Neural cell (in vitro differentiated cells): ENCODE results near the gene NPTXR. TPM values are rescaled to one million over a fixed set of nuclear protein-coding genes. Genes with fewer than 3 reads are reported as not detected.

ENCODE experiments used
- H2AFZ ChIP-seq: fragments of 200-600, 300-800 bp; sonication (generic), shearing (Covaris generic); 2 replicates; pipeline ENCODE4 v1.6.0; 2014; ENCODE audit warnings: low read depth, mild to moderate bottlenecking, antibody characterized with exemption, low read length, moderate library complexity
- H3F3A ChIP-seq: fragments of 200-600 bp; shearing (Covaris generic); 2 replicates; pipeline ENCODE4 v1.6.1; 2016; ENCODE audit warnings: mild to moderate bottlenecking, moderate library complexity, mixed read lengths, antibody characterized with exemption, low read length; ENCODE audit not compliant: insufficient read depth, poor library complexity, severe bottlenecking
- H3K27ac ChIP-seq: fragments of 200-600, 300-800 bp; sonication (generic), shearing (Covaris generic); 2 replicates; pipeline ENCODE4 v1.5.1; 2014; ENCODE audit warnings: mild to moderate bottlenecking, low read length, moderate library complexity
- H3K27me3 ChIP-seq: fragments of 300-800, 200-600 bp; sonication (generic), shearing (Covaris generic); 2 replicates; pipeline ENCODE4 v1.6.0; 2014; ENCODE audit warnings: mild to moderate bottlenecking, low read depth, low read length, moderate library complexity; ENCODE audit not compliant: insufficient read depth
- H3K36me3 ChIP-seq: fragments of 300-800, 200-600 bp; sonication (generic), shearing (Covaris generic); 2 replicates; pipeline ENCODE4 v1.5.1; 2014; ENCODE audit warnings: mild to moderate bottlenecking, antibody characterized with exemption, low read length, moderate library complexity; ENCODE audit not compliant: insufficient read depth
- H3K4me2 ChIP-seq: fragments of 300-800, 200-600 bp; sonication (generic), shearing (Covaris generic); 2 replicates; pipeline ENCODE4 v1.6.0; 2014; ENCODE audit warnings: mild to moderate bottlenecking, low read length
- H3K4me3 ChIP-seq: fragments of 300-800, 200-600 bp; sonication (generic), shearing (Covaris generic); 2 replicates; pipeline ENCODE4 v1.5.1; 2014; ENCODE audit warnings: mild to moderate bottlenecking, low read length, moderate library complexity
- H3K79me2 ChIP-seq: fragments of 200-600 bp; shearing (Covaris generic); replicated peaks from 2 replicates; pipeline ENCODE4 v1.6.0; 2014; ENCODE audit warnings: mild to moderate bottlenecking, low read length, moderate library complexity; ENCODE audit not compliant: insufficient read depth
- H3K9ac ChIP-seq: fragments of 300-800, 200-600 bp; sonication (generic), shearing (Covaris generic); 2 replicates; pipeline ENCODE4 v1.6.1; 2016; ENCODE audit warnings: mild to moderate bottlenecking, low read length, mixed read lengths
- H3K9me2 ChIP-seq: fragments of 200-600 bp; shearing (Covaris generic); 2 replicates; pipeline ENCODE4 v1.6.1; 2016; ENCODE audit warnings: mild to moderate bottlenecking, low read length, mixed read lengths; ENCODE audit not compliant: insufficient read depth
- H3K9me3 ChIP-seq: fragments of 200-600, 300-800 bp; sonication (generic), shearing (Covaris generic); 2 replicates; pipeline ENCODE4 v1.6.1; 2016; ENCODE audit warnings: mild to moderate bottlenecking, mixed run types, low read length, moderate library complexity, mixed read lengths
- H4K20me1 ChIP-seq: fragments of 200-600 bp; shearing (Covaris generic); 2 replicates; pipeline ENCODE4 v1.6.1; 2016; ENCODE audit warnings: mild to moderate bottlenecking, mixed run types; ENCODE audit not compliant: insufficient read depth
- EP300 ChIP-seq: fragments of 450-650 bp; conservative IDR thresholded peaks from 2 replicates; pipeline ENCODE4 v1.6.1; 2014; ENCODE audit warnings: antibody characterized with exemption, mild to moderate bottlenecking, moderate library complexity; ENCODE audit not compliant: poor library complexity, severe bottlenecking
- EZH2 ChIP-seq: fragments of 200-600, 300-800 bp; shearing (Covaris generic), sonication (generic); IDR thresholded peaks from 2 replicates; pipeline ENCODE4 v1.6.1; 2014; ENCODE audit warnings: antibody characterized with exemption, low read length, borderline replicate concordance, mild to moderate bottlenecking; ENCODE audit not compliant: insufficient read depth, poor library complexity, severe bottlenecking
- MXI1 ChIP-seq: fragments of 450-650 bp; conservative IDR thresholded peaks from 2 replicates; pipeline ENCODE4 v1.6.1; 2014; ENCODE audit warnings: antibody characterized with exemption, mild to moderate bottlenecking; ENCODE audit not compliant: poor library complexity, severe bottlenecking
- POLR2AphosphoS5 ChIP-seq: IDR thresholded peaks from 2 replicates; pipeline ENCODE4 v1.6.1; 2012
- RAD21 ChIP-seq: fragments of 450-650 bp; conservative IDR thresholded peaks from 2 replicates; pipeline ENCODE4 v1.6.1; 2014; ENCODE audit warnings: antibody characterized with exemption, mild to moderate bottlenecking, moderate library complexity
- SMC3 ChIP-seq: fragments of 450-650 bp; conservative IDR thresholded peaks from 2 replicates; pipeline ENCODE4 v1.6.1; 2014; ENCODE audit warnings: antibody characterized with exemption, mild to moderate bottlenecking, moderate library complexity; ENCODE audit not compliant: poor library complexity
- TAF1 ChIP-seq: IDR thresholded peaks from 2 replicates; pipeline ENCODE4 v1.6.1; 2012; ENCODE audit warnings: low read depth
- polyA plus RNA-seq: library from polyadenylated mRNA; depleted of rRNA; stranded (reverse); fragments of >200 nt; gene quantifications from 2 replicates; pipeline ENCODE4 v1.2.3, GENCODE V29; 2014
- TF ChIP-seq, protein P1 (sequence below): fragments of 450-650 bp; IDR thresholded peaks from 2 replicates; pipeline ENCODE4 v1.5.1; 2014; ENCODE audit warnings: antibody characterized with exemption, mild to moderate bottlenecking, moderate library complexity; ENCODE audit not compliant: poor library complexity, severe bottlenecking
- TF ChIP-seq, protein P2 (sequence below): IDR thresholded peaks from 2 replicates; pipeline ENCODE4 v1.6.1; 2012; ENCODE audit warnings: borderline replicate concordance

NPTXR gene
- polyA plus RNA-seq, 1 donor from 2014 or later: 17.0 TPM

DNA sequence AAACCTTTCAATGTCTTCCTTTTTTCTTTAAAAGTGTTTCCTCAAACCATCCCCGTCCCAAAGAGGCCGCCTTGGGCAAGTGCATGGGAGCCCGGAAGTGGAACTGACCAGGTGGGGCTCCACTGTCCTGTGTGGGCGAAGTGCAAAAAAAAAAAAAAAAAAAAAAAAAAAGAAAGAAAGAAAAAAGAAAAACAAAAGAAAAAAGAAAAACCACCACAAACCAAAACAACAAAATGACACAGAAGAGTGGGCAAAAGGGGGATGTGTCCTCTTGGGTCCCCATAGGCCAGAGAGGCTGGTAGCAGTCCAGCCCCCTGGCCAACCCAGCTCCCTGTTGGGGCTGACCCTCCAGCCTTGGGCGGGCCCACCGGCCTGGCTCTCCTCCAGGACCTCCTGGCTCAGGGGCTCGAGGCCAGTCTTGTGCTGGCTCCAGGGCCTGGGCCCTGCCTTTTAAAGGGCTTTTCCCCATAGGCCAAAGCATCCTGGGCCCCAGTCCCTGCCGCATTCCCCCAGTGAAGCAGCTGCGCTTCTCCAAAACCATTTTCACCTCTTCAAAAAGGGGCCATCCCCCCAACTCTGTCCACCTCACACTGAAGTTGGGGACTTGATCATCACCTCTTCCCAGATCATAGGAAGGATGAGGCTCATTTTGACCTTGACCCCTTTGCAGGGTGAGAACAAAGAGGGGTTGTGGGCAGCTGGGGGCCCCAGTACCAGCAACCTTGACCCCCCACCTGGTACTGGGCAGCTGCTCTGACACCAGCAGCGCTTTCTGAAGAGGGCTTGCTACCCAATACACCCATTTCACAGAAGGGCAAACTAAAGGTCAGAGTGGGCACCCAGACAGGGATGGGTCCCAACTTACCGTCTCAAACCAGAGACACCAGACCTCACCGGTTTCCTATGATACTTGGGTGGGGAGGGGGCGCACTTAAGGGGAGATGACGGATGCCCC, 18.8 kb upstream of the NPTXR start:
- Histone ChIP-seq H3K27ac (no peak overlapping the region), H3K9me2 (no peaks in the 10 kb centered on the region), H3K79me2 (no peaks in the 10 kb centered on the region), H4K20me1 (peaks cover 12% of the 10 kb centered on the region), H2AFZ (no peak overlapping the region), H3K36me3 (no peaks in the 10 kb centered on the region), H3K9me3 (no peaks in the 10 kb centered on the region), H3K4me3 (no peak overlapping the region), H3K27me3 (no peaks in the 10 kb centered on the region), H3K4me2 (no peak overlapping the region), H3F3A (no peaks in the 10 kb centered on the region), H3K9ac (no peak overlapping the region)
- TF ChIP-seq EP300 (no peak), TAF1 (no peak), MXI1 (no peak), POLR2AphosphoS5 (no peak), EZH2 (no peak), RAD21 (no peak), SMC3 (no peak)
- TF ChIP-seq, protein P1, sequence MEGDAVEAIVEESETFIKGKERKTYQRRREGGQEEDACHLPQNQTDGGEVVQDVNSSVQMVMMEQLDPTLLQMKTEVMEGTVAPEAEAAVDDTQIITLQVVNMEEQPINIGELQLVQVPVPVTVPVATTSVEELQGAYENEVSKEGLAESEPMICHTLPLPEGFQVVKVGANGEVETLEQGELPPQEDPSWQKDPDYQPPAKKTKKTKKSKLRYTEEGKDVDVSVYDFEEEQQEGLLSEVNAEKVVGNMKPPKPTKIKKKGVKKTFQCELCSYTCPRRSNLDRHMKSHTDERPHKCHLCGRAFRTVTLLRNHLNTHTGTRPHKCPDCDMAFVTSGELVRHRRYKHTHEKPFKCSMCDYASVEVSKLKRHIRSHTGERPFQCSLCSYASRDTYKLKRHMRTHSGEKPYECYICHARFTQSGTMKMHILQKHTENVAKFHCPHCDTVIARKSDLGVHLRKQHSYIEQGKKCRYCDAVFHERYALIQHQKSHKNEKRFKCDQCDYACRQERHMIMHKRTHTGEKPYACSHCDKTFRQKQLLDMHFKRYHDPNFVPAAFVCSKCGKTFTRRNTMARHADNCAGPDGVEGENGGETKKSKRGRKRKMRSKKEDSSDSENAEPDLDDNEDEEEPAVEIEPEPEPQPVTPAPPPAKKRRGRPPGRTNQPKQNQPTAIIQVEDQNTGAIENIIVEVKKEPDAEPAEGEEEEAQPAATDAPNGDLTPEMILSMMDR: no peak
- TF ChIP-seq, protein P2, sequence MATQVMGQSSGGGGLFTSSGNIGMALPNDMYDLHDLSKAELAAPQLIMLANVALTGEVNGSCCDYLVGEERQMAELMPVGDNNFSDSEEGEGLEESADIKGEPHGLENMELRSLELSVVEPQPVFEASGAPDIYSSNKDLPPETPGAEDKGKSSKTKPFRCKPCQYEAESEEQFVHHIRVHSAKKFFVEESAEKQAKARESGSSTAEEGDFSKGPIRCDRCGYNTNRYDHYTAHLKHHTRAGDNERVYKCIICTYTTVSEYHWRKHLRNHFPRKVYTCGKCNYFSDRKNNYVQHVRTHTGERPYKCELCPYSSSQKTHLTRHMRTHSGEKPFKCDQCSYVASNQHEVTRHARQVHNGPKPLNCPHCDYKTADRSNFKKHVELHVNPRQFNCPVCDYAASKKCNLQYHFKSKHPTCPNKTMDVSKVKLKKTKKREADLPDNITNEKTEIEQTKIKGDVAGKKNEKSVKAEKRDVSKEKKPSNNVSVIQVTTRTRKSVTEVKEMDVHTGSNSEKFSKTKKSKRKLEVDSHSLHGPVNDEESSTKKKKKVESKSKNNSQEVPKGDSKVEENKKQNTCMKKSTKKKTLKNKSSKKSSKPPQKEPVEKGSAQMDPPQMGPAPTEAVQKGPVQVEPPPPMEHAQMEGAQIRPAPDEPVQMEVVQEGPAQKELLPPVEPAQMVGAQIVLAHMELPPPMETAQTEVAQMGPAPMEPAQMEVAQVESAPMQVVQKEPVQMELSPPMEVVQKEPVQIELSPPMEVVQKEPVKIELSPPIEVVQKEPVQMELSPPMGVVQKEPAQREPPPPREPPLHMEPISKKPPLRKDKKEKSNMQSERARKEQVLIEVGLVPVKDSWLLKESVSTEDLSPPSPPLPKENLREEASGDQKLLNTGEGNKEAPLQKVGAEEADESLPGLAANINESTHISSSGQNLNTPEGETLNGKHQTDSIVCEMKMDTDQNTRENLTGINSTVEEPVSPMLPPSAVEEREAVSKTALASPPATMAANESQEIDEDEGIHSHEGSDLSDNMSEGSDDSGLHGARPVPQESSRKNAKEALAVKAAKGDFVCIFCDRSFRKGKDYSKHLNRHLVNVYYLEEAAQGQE: no peak

DNA sequence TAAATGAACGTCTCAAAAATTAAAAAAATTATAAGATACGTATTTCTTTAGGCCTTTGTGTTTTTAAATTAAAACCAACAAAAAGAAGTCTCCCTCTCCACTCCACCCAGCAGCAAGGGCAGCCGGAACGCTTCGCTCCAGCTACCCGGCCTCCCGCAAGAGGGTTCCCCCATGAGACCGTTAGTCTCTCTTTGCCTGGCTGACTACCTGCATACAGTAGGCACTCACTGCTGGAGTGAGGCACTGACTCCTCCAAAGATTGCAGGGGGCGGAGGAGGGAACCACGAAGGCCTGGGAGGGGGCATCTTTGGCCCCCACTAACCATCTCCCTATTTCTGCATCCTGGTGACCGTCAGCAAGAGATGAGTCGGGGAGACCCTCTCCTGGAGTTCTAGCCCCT, 18.1 kb upstream of the NPTXR start:
- no peak for TF ChIP-seq MXI1
- TF ChIP-seq, protein P1: no peak
- TF ChIP-seq EP300: no peak
- no peak for TF ChIP-seq SMC3
- TF ChIP-seq EZH2: no peak
- no peak for TF ChIP-seq POLR2AphosphoS5
- TF ChIP-seq, protein P2: no peak
- TF ChIP-seq TAF1: no peak
- no peak for TF ChIP-seq RAD21
- no peak overlapping the region for H2AFZ ChIP-seq
- peaks cover 12% of the 10 kb centered on the region for H4K20me1 ChIP-seq
- H3K27ac ChIP-seq: no peak overlapping the region
- no peaks in the 10 kb centered on the region for H3K9me3 ChIP-seq
- H3K4me2 ChIP-seq: no peak overlapping the region
- no peaks in the 10 kb centered on the region for H3K36me3 ChIP-seq
- no peak overlapping the region for H3K9ac ChIP-seq
- H3K27me3 ChIP-seq: no peaks in the 10 kb centered on the region
- H3K4me3 ChIP-seq: no peak overlapping the region
- H3K79me2 ChIP-seq: no peaks in the 10 kb centered on the region
- no peaks in the 10 kb centered on the region for H3K9me2 ChIP-seq
- no peaks in the 10 kb centered on the region for H3F3A ChIP-seq
